ENCODE results near the gene HRH2.
"Not testable (repeated sequence)": the region's sequence is repeated elsewhere in the genome, so short reads cannot be mapped to it uniquely, and the experiment has no call there.

HRH2 gene

GRCh38 chr5:175751369-175751768 is 93.5 kb downstream of the HRH2 start:
- H3K27me3 ChIP-seq (replicated peaks; ENCODE audit: control insufficient read depth, insufficient read depth, low read length), result peaks cover 2% of the 10 kb centered on the region; the same call in 1 of the 2 replicates
- H3K4me3 ChIP-seq (replicated peaks; ENCODE audit: low read depth, low read length), result no peak overlapping the region
- H3K36me3 ChIP-seq (ENCODE audit: control insufficient read depth, insufficient read depth, low read length), result no peaks in the 10 kb centered on the region
- DNase-seq (ENCODE audit: extremely low read depth, insufficient read length), result no peak
- TF ChIP-seq, protein P1, sequence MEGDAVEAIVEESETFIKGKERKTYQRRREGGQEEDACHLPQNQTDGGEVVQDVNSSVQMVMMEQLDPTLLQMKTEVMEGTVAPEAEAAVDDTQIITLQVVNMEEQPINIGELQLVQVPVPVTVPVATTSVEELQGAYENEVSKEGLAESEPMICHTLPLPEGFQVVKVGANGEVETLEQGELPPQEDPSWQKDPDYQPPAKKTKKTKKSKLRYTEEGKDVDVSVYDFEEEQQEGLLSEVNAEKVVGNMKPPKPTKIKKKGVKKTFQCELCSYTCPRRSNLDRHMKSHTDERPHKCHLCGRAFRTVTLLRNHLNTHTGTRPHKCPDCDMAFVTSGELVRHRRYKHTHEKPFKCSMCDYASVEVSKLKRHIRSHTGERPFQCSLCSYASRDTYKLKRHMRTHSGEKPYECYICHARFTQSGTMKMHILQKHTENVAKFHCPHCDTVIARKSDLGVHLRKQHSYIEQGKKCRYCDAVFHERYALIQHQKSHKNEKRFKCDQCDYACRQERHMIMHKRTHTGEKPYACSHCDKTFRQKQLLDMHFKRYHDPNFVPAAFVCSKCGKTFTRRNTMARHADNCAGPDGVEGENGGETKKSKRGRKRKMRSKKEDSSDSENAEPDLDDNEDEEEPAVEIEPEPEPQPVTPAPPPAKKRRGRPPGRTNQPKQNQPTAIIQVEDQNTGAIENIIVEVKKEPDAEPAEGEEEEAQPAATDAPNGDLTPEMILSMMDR (IDR thresholded peaks at IDR 0.05; ENCODE audit: insufficient read depth, low read length, poor library complexity, severe bottlenecking), result no peak

DNA sequence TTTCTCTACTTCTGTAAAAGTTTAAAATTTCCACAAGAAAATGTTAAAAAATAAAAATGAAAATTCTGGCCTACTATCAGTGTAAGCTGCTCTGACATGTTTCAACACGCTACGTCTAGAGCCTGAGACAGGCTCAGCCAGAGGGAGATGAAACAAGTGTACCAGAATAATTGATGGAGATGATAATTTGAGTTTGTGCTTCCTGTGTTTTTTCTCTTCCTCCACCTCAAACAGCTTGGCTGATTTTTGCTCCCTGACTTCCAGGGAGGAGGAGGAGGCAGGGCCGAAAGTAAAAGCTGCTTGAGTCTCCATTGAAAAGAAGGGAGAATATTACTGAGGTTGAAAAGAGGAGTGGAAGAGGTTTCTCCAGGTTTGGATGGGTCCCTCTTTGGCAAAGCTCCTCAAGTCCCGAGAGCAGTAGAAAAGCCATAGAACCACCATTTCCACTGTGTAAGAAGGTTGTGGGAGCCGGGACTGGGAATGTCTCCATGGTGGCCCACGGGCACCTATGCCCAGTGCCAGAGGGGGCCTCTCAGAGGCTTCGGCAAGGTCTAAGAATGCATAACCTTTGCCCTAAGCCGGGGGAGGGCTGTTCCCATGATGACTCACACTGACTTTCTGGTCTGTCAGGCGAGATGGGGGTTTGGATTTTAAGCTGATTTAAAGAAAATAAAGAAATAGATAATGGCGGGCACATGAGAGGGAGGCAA is 95.1 kb downstream of the HRH2 start:
- TF ChIP-seq, protein P1 (IDR thresholded peaks at IDR 0.05; ENCODE audit: insufficient read depth, low read length, poor library complexity, severe bottlenecking), result no peak
- Histone ChIP-seq H3K4me3 (replicated peaks; ENCODE audit: low read depth, low read length) (no peak overlapping the region), H3K27me3 (replicated peaks; ENCODE audit: control insufficient read depth, insufficient read depth, low read length) (peaks cover 2% of the 10 kb centered on the region; the same call in 1 of the 2 replicates), H3K36me3 (ENCODE audit: control insufficient read depth, insufficient read depth, low read length) (no peaks in the 10 kb centered on the region)
- no peak for DNase-seq (ENCODE audit: extremely low read depth, insufficient read length)

DNA sequence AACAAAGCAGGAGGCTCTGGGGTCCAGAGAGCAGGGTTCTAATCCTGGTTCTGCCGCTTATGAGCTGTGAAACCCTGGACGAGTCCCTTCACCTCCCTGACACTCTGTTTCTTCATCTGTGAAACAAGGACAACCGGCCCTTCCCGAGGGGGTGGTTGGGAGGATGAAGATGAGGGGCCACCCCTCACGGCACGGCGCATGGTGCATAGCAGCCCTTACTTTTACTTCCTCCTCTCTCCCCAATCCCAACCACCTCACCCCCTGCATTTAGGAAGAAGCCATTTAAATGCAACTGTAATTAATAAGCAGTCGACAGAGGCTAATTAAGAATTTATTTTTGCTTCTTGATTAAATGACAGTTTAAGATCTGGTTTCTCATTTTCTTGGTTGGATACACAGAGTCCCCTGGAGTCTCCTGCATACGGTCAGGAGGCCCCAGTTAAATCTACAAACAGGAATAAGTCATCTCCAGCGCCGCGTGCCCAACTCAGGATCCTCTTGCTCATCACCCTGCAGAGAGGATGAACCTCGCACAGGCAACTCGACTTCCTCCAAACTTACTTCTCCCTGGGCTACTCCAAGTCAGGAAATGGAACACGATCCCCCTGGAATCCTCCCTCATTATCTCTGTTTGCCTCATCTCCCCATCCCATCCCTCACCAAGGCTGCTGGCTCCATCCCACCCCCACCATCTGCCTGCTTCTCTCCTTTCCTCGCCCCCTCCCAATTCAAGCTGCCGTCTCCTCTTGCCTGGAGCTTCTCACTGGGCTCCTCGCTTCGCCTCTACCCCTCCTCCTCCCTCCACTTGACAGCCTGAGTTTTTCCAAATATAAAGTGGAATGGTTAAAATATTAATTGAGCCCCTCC is 95.9 kb downstream of the HRH2 start:
- TF ChIP-seq, protein P1 (IDR thresholded peaks at IDR 0.05; ENCODE audit: insufficient read depth, low read length, poor library complexity, severe bottlenecking), result no peak
- no peak for DNase-seq (ENCODE audit: extremely low read depth, insufficient read length)
- Histone ChIP-seq H3K4me3 (replicated peaks; ENCODE audit: low read depth, low read length) (no peak overlapping the region), H3K27me3 (replicated peaks; ENCODE audit: control insufficient read depth, insufficient read depth, low read length) (peaks cover 2% of the 10 kb centered on the region; the same call in 1 of the 2 replicates), H3K36me3 (ENCODE audit: control insufficient read depth, insufficient read depth, low read length) (no peaks in the 10 kb centered on the region)

GRCh38 chr5:175759991-175760390 is 102.1 kb downstream of the HRH2 start:
- H3K4me3 ChIP-seq (replicated peaks; ENCODE audit: low read depth, low read length); DNase-seq (ENCODE audit: extremely low read depth, insufficient read length); H3K36me3 ChIP-seq (ENCODE audit: control insufficient read depth, insufficient read depth, low read length); H3K27me3 ChIP-seq (replicated peaks; ENCODE audit: control insufficient read depth, insufficient read depth, low read length): not testable (repeated sequence)

Data from GM06990 (cell line).